Right lobe of liver (tissue), 4 donors: Measurements from ENCODE around the gene TNFRSF4.

Experiments
- POLR2A ChIP-seq: fragments of 450-650 bp; IDR thresholded peaks from one replicate; pipeline ENCODE4 v1.6.1; 2017; ENCODE audit warnings: antibody characterized with exemption, mild to moderate bottlenecking
- TF ChIP-seq, protein P1 (sequence below), 4 donors: fragments of 200-600 bp in 3 of 4; fragments of 450-650 bp in 1 of 4; IDR thresholded peaks; one replicate each; pipeline versions ENCODE4 v1.5.1 to v1.8.0; 2016 to 2022; ENCODE audit warnings: antibody characterized with exemption in 4 of 4, mild to moderate bottlenecking in 2 of 4
- donor health status: DM: no; HTN: no; CAD: no.
- donor health status: DM: no; HTN: no; CAD: no.
- donor health status: DM: no; HTN: yes; CAD: no.

DNA sequence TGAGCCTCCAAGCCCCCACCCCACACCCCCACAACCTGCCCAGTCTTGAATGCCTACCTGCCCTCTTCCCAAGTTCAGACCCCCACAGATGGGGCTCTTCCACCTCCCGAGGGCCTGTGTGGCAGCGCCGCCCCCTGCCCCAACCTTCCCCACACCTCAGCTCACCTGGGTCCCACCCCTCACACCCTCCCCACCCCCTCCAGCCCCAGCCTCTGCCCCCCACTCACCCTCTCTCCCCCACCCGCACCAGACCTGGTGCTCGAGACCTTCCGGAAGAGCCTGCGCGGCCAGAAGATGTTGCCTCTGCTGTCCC lies 16.8 kb downstream of the TNFRSF4 start:
- TF ChIP-seq, protein P1, sequence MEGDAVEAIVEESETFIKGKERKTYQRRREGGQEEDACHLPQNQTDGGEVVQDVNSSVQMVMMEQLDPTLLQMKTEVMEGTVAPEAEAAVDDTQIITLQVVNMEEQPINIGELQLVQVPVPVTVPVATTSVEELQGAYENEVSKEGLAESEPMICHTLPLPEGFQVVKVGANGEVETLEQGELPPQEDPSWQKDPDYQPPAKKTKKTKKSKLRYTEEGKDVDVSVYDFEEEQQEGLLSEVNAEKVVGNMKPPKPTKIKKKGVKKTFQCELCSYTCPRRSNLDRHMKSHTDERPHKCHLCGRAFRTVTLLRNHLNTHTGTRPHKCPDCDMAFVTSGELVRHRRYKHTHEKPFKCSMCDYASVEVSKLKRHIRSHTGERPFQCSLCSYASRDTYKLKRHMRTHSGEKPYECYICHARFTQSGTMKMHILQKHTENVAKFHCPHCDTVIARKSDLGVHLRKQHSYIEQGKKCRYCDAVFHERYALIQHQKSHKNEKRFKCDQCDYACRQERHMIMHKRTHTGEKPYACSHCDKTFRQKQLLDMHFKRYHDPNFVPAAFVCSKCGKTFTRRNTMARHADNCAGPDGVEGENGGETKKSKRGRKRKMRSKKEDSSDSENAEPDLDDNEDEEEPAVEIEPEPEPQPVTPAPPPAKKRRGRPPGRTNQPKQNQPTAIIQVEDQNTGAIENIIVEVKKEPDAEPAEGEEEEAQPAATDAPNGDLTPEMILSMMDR (IDR thresholded peaks at IDR 0.05), result no peak
- no peak for TF ChIP-seq POLR2A
